Testis (tissue), 3 donors: ENCODE measurements around the gene NECTIN2. TPM values are rescaled to one million over a fixed set of nuclear protein-coding genes. Genes with fewer than 3 reads are reported as not detected.
"Not testable (repeated sequence)": the region's sequence is repeated elsewhere in the genome, so short reads cannot be mapped to it uniquely, and the experiment has no call there.

Experiments used
- DNase-seq: peaks from one replicate; pipeline ENCODE4 v3.0.0-alpha.2; 2019
- H3K27ac ChIP-seq, 2 donors: fragments of 200-600 bp; sonication (generic); one replicate each; pipeline ENCODE4 v1.5.1; 2019
- H3K27me3 ChIP-seq: fragments of 200-600 bp; sonication (generic); one replicate; pipeline ENCODE4 v1.5.1; 2019
- H3K36me3 ChIP-seq: fragments of 200-600 bp; sonication (generic); one replicate; pipeline ENCODE4 v1.5.1; 2017; ENCODE audit warnings: low read depth; ENCODE audit errors: missing control alignments
- H3K4me1 ChIP-seq: fragments of 200-600 bp; sonication (generic); one replicate; pipeline ENCODE4 v1.5.1; 2019
- H3K4me3 ChIP-seq, 2 donors: fragments of 200-600 bp; sonication (generic); one replicate each; pipeline ENCODE4 v1.5.1; 2017 to 2019
- H3K9me3 ChIP-seq: fragments of 200-600 bp; sonication (generic); one replicate; pipeline ENCODE4 v1.5.1; 2017
- POLR2A ChIP-seq: fragments of 450-650 bp; IDR thresholded peaks from one replicate; pipeline ENCODE4 v1.6.1; 2017; ENCODE audit warnings: antibody characterized with exemption, mild to moderate bottlenecking, moderate library complexity
- WGBS, 2 donors: methylation state at CpG; one replicate each; pipeline ENCODE4 v1.1.5; 2018; 5-methylcytosine and 5-hydroxymethylcytosine counted together
- intact Hi-C: fragments of 100-400 bp; cut with DNase I; formaldehyde crosslinking; loops from one replicate; pipeline ENCODE4 v1.15.1; 2023; ENCODE audit warnings: low total_unique reads
- polyA plus RNA-seq: library from polyadenylated mRNA; stranded (reverse); fragments of 350-450 nt; fragmentation: Illumina TruSeq; extraction: RNeasy Lipid Tissue Mini Kit (QIAGEN cat#74804); gene quantifications from one replicate; pipeline ENCODE4 v1.2.3, GENCODE V29; 2014; ENCODE audit warnings: low read depth, low replicate concordance; ENCODE audit not compliant: insufficient read depth
- total RNA-seq, 2 donors: library from RNA; depleted of rRNA; stranded (reverse); fragments of >200 nt; gene quantifications; one replicate each; pipeline ENCODE4 v1.2.3, GENCODE V29; 2016
- TF ChIP-seq, protein P1 (sequence below), 3 experiments: fragments of 450-650 bp in 2 of 3; fragments of 200-600 bp in 1 of 3; sonication (generic) in 1 of 3; IDR thresholded peaks; one replicate each; pipeline ENCODE4 v1.5.1; 2016 to 2019; ENCODE audit warnings: antibody characterized with exemption in 3 of 3, mild to moderate bottlenecking in 2 of 3, moderate library complexity in 1 of 3

Gene NECTIN2
- total and polyA plus RNA-seq, 3 donors from 2014 or later: 158 to 278 (median 268) TPM

DNA sequence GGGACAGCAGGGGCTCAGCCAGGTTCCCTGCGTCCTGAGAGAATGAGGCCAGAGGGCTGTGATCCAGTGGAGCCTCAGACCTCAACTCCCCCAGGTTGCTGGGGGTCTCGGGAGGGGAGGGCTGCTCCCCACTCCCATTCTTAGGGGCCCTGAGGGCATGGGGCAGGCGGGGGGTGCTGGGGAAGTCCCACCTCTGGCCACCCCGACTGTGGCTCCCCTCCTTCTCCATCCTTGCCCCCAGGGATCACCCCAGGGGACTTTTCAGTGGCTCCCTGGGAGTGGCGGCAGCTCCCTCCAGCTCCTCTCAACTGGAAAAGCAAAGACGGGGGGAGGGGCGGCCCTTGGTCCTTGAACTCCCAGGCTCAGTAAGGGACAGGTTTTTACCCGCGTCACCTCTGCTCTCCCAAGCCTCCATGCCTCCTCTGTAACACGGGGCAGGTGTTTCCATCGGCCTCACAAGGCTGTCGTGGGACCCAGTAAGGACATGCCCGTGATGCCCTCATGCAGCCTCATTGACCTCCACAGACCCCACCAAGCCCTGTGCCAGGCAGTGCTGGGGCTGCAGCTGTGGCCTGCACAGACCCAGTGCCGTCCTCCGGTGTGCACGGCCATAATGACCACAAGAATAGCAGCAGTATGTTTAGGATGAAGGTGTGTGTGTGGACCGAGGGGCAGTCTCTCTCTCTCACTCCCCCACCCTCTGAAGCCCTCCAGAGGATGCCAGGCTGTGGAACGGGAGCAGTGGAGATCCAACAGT is 33.4 kb downstream of the NECTIN2 start:
- Histone ChIP-seq H3K9me3 (no peaks in the 10 kb centered on the region), H3K36me3 (no peaks in the 10 kb centered on the region), H3K4me1 (no peaks in the 10 kb centered on the region), H3K27me3 (no peaks in the 10 kb centered on the region), H3K4me3 (no peak overlapping the region), H3K27ac (no peak overlapping the region)
- TF ChIP-seq, protein P1, sequence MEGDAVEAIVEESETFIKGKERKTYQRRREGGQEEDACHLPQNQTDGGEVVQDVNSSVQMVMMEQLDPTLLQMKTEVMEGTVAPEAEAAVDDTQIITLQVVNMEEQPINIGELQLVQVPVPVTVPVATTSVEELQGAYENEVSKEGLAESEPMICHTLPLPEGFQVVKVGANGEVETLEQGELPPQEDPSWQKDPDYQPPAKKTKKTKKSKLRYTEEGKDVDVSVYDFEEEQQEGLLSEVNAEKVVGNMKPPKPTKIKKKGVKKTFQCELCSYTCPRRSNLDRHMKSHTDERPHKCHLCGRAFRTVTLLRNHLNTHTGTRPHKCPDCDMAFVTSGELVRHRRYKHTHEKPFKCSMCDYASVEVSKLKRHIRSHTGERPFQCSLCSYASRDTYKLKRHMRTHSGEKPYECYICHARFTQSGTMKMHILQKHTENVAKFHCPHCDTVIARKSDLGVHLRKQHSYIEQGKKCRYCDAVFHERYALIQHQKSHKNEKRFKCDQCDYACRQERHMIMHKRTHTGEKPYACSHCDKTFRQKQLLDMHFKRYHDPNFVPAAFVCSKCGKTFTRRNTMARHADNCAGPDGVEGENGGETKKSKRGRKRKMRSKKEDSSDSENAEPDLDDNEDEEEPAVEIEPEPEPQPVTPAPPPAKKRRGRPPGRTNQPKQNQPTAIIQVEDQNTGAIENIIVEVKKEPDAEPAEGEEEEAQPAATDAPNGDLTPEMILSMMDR (IDR thresholded peaks at IDR 0.05): no peak
- TF ChIP-seq POLR2A: no peak
- no peak for DNase-seq
- intact Hi-C loops: no loop called here
- 82 to 83% methylated on average over 11 to 18 of the region's 18 CpGs for WGBS, 2 donors

DNA sequence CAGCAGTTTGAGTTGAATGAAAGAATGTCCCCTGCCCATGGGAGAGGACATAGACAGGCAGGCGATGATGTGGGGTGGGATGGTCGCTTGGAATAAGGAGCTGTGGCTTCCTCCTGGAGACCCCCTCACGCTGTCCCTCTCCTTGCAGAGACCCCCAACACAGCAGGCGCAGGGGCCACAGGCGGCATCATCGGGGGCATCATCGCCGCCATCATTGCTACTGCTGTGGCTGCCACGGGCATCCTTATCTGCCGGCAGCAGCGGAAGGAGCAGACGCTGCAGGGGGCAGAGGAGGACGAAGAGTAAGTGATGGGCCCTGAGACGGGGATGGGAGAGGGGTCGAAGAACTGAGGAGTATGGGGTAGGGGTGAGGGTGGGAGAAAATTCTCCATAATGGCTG is 36.0 kb downstream of the NECTIN2 start:
- WGBS, 2 donors: 92 to 93% methylated on average over 15 of the region's 15 CpGs
- intact Hi-C loops: no loop called here
- no peak for TF ChIP-seq POLR2A
- TF ChIP-seq, protein P1 (IDR thresholded peaks at IDR 0.05): no peak

DNA sequence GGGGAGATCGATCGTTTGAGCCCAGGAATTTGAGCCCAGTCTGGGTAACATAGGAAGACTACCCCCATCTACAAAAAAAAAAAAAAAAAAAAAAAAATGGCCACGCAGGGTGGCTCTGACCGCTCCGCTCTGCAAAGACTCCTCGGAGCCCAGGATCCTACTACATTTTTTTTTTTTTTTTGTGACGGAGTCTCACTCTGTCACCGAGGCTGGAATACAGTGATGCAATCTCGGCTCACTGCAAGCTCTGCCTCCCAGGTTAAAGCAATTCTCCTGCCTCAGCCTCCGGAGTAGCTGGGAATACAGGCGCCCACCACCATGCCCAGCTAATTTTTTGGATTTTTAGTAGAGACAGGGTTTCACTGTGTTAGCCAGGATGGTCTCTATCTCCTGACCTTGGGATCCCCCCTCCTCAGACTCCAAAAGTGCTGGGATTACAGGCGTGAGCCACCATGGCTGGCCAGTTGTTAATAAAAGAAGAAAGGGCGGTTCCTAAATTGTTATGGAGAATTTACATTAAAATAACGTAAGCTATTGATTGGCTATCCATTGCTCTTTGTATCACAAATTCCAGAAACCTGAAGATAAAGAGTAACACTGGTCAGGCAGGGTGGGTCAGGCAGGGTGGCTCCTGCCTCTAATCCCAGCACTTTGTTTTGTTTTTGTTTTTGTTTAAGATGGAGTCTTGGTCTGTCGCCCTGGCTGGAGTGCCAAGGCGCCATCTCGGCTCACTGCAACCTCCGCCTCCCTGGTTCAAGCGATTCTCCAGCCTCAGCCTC is 36.7 kb downstream of the NECTIN2 start:
- H3K9me3 ChIP-seq, H3K4me1 ChIP-seq, DNase-seq, H3K27me3 ChIP-seq, H3K36me3 ChIP-seq, intact Hi-C loops, H3K27ac ChIP-seq, H3K4me3 ChIP-seq: not testable (repeated sequence)
- 86 to 88% methylated on average over 19 of the region's 19 CpGs for WGBS, 2 donors

More for the DNA sequence above, 36.0 kb downstream of the NECTIN2 start:
- H3K36me3 ChIP-seq: no peaks in the 10 kb centered on the region
- no peak overlapping the region for H3K4me3 ChIP-seq
- H3K4me1 ChIP-seq: no peaks in the 10 kb centered on the region
- no peaks in the 10 kb centered on the region for H3K27me3 ChIP-seq
- DNase-seq: no peak
- no peaks in the 10 kb centered on the region for H3K9me3 ChIP-seq
- no peak overlapping the region for H3K27ac ChIP-seq

DNA sequence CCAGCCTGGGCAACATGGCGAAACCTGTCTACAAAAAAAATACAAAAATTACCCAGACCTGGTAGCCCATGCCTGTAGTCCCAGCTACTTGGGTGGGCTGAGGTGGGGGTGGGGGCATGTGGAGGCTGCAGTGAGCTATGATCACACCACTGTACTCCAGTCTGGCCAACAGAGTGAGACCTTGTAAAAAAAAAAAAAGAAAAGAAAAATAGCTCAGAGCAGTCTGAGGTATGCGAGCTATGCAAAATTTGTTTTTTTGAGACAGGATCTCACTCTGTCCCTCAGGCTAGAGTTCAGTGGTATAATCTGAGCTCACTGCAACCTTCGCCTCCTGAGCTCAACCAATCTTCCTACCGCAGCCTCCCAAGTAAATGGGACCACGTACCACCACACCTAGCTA is 37.8 kb downstream of the NECTIN2 start:
- no peaks in the 10 kb centered on the region for H3K9me3 ChIP-seq
- intact Hi-C loops: no loop called here
- H3K27ac ChIP-seq: no peak overlapping the region
- 69 to 87% methylated on average over 5 of the region's 5 CpGs for WGBS, 2 donors
- no peak for TF ChIP-seq POLR2A
- TF ChIP-seq, protein P1 (IDR thresholded peaks at IDR 0.05): no peak
- no peaks in the 10 kb centered on the region for H3K36me3 ChIP-seq
- H3K4me1 ChIP-seq: no peaks in the 10 kb centered on the region
- DNase-seq: no peak
- no peaks in the 10 kb centered on the region for H3K27me3 ChIP-seq
- no peak overlapping the region for H3K4me3 ChIP-seq

DNA sequence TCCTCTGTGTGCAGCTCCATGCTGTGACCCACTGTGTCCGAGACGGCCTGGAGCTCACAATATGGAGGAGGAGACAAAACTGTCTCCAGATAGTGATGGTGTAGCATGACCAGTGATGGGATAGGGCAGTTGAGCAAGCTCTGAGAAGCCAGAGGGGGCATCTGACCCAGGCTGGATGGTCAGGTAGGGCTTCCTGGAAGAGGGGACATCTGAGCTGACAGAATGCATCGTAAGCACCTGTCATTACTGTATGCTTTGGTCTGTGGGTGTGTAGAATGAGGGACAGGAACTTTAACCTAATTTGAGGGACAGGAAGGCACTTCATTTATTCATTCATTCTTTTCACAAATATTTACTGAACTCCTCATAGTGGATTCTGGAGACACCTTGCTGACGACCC is 38.5 kb downstream of the NECTIN2 start:
- Histone ChIP-seq H3K4me1 (peaks cover 5% of the 10 kb centered on the region), H3K36me3 (no peaks in the 10 kb centered on the region), H3K9me3 (no peaks in the 10 kb centered on the region), H3K27me3 (no peaks in the 10 kb centered on the region), H3K4me3 (no peak overlapping the region), H3K27ac (no peak overlapping the region)
- intact Hi-C loops: no loop called here
- 81 to 87% methylated on average over 4 of the region's 4 CpGs for WGBS, 2 donors
- DNase-seq: no peak
- TF ChIP-seq, protein P1 (IDR thresholded peaks at IDR 0.05): no peak
- no peak for TF ChIP-seq POLR2A
